SU-DHL-6 (cell line): ENCODE measurements around the gene SMAD2.

ENCODE experiments used
- EZH2phosphoT487 ChIP-seq: fragments of 200-600 bp; sonication (generic), shearing (Covaris generic); conservative IDR thresholded peaks from 2 replicates; pipeline ENCODE4 v1.6.1; 2018; ENCODE audit warnings: mild to moderate bottlenecking, antibody characterized with exemption, low read length, moderate library complexity, mixed read lengths
- TF ChIP-seq, protein P1 (sequence below): fragments of 200-600 bp; sonication (generic); IDR thresholded peaks from one replicate; pipeline ENCODE4 v1.5.1; 2017; ENCODE audit warnings: antibody characterized with exemption, mild to moderate bottlenecking, low read length, moderate library complexity; ENCODE audit not compliant: insufficient read depth, poor library complexity, severe bottlenecking

DNA sequence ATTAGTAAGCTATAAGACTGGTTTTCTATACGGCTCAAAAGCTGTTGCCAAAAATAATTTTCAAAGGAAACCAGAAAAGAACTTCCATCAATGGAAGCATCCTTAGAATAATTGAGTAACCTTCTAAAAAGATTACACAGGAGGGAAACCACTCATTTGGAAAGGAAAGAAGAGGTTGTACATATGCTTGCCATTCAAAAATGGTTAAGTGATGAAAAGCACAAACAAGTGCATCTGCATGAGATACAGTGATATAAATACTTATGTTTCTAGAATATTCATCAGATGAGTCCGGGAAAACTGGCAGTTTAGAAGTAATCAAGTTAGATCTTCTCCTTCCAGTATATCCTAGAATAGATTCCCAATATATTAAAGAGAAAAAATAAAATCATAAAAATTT lies 20.1 kb upstream of the SMAD2 start:
- TF ChIP-seq, protein P1, sequence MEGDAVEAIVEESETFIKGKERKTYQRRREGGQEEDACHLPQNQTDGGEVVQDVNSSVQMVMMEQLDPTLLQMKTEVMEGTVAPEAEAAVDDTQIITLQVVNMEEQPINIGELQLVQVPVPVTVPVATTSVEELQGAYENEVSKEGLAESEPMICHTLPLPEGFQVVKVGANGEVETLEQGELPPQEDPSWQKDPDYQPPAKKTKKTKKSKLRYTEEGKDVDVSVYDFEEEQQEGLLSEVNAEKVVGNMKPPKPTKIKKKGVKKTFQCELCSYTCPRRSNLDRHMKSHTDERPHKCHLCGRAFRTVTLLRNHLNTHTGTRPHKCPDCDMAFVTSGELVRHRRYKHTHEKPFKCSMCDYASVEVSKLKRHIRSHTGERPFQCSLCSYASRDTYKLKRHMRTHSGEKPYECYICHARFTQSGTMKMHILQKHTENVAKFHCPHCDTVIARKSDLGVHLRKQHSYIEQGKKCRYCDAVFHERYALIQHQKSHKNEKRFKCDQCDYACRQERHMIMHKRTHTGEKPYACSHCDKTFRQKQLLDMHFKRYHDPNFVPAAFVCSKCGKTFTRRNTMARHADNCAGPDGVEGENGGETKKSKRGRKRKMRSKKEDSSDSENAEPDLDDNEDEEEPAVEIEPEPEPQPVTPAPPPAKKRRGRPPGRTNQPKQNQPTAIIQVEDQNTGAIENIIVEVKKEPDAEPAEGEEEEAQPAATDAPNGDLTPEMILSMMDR = no peak
- TF ChIP-seq EZH2phosphoT487 = no peak
